ENCODE measurements around the gene KCNQ4. TPM values are rescaled to one million over a fixed set of nuclear protein-coding genes. Genes with fewer than 3 reads are reported as not detected.

The KCNQ4 gene
- total and polyA plus RNA-seq, 2 of the 13 experiments (the other 11 are each of a cell fraction or from before 2014, with no cell fraction given) = 0.02 to 0.09 TPM

GRCh38 chr1:40820911-40821693 lies 37.5 kb downstream of the KCNQ4 start:
- H4K20me1 ChIP-seq (ENCODE audit: insufficient read depth, low read length) = no peaks in the 10 kb centered on the region
- ATAC-seq (no peak), FAIRE-seq (no peak), DNase-seq (ENCODE audit: low spot score) (no peak)
- WGBS (ENCODE audit: low lambda C conversion rate) = 7% methylated on average over 6 of the region's 6 CpGs
- intact Hi-C loops (cut with micrococcal nuclease; ENCODE audit: unreplicated experiment) (no loop called here), in situ Hi-C loops (cut with HindIII; ENCODE audit: extremely low pct_ligation_motif_present, low pct_unique_long_range_greater_than_20kb) (no loop called here)
- H2AFZ ChIP-seq (ENCODE audit: low read length) = no peak overlapping the region
- no peak for TF ChIP-seq ZNF619 (CRISPR knock-in tag; IDR thresholded peaks at IDR 0.05)
- TF ChIP-seq ZSCAN12 (CRISPR knock-in tag; IDR thresholded peaks at IDR 0.05) = no peak
- TF ChIP-seq E2F1 (CRISPR knock-in tag; IDR thresholded peaks at IDR 0.05) = no peak
- no peak for TF ChIP-seq NONO (IDR thresholded peaks at IDR 0.05)
- no peak for TF ChIP-seq NONO (CRISPR knock-in tag; conservative IDR thresholded peaks at IDR 0.05)
- no peak for TF ChIP-seq CHD4 (IDR thresholded peaks at IDR 0.05; ENCODE audit: borderline replicate concordance, low read length)
- TF ChIP-seq ZNF672 (CRISPR knock-in tag; IDR thresholded peaks at IDR 0.05) = no peak
- no peak for TF ChIP-seq ZNF704 (CRISPR knock-in tag; IDR thresholded peaks at IDR 0.05; ENCODE audit: borderline replicate concordance)
- TF ChIP-seq MTA3 (CRISPR knock-in tag; IDR thresholded peaks at IDR 0.05) = no peak
- TF ChIP-seq ZNF224 (CRISPR knock-in tag; IDR thresholded peaks at IDR 0.05) = no peak
- TF ChIP-seq CEBPB (IDR thresholded peaks at IDR 0.05; ENCODE audit: borderline replicate concordance, low read depth, low read length) = no peak
- no peak for TF ChIP-seq TARDBP (CRISPR knock-in tag; IDR thresholded peaks at IDR 0.05)
- TF ChIP-seq SMAD9 (CRISPR knock-in tag; IDR thresholded peaks at IDR 0.05) = no peak
- TF ChIP-seq ZBTB21 (CRISPR knock-in tag; IDR thresholded peaks at IDR 0.05) = no peak
- TF ChIP-seq TBX3 (IDR thresholded peaks at IDR 0.05; ENCODE audit: borderline replicate concordance) = no peak
- no peak for TF ChIP-seq ZNF282 (IDR thresholded peaks at IDR 0.05; ENCODE audit: partially characterized antibody)
- no peak for TF ChIP-seq HMG20A (CRISPR knock-in tag; IDR thresholded peaks at IDR 0.05; ENCODE audit: borderline replicate concordance)
- no peak for TF ChIP-seq PLRG1 (conservative IDR thresholded peaks at IDR 0.05)
- TF ChIP-seq CC2D1A (CRISPR knock-in tag; IDR thresholded peaks at IDR 0.05) = no peak
- TF ChIP-seq STAT6 (CRISPR knock-in tag; IDR thresholded peaks at IDR 0.05; ENCODE audit: borderline replicate concordance) = no peak
- TF ChIP-seq RFX1 (IDR thresholded peaks at IDR 0.05) = no peak
- BruUV-seq (replicated peaks) = no TSS peak
- no peak overlapping the region for H3K9ac ChIP-seq (ENCODE audit: insufficient read depth, low read depth, low read length)
- no peaks in the 10 kb centered on the region for H3K79me2 ChIP-seq (ENCODE audit: insufficient read depth, low read length)
- ChIA-PET POLR2A (interaction anchor here (0.8 to 1.3 kb wide), 2 partner anchors 111 to 130 kb away, joined by 3 read pairs; partner anchors contain the start of gene NFYC), CTCF (ENCODE audit: low intra/inter-chr PET ratio, low total read pairs) (no interaction called here)
- H3K27me3 ChIP-seq (ENCODE audit: control insufficient read depth in 1 of 2, insufficient read depth in 2 of 2, low read length in 2 of 2) = peaks cover 0 to 4% of the 10 kb centered on the region in 2 experiments; a peak in 3 of 5 replicates
- H3K9me3 ChIP-seq (ENCODE audit: low read length) = no peaks in the 10 kb centered on the region
- H3K4me3 ChIP-seq (replicated peaks in 1 of 3; ENCODE audit: insufficient read depth in 1 of 3, low read depth in 2 of 3, low read length in 3 of 3) = no peak overlapping the region
- H3K36me3 ChIP-seq (replicated peaks in 1 of 2; ENCODE audit: control insufficient read depth in 1 of 2, insufficient read depth in 2 of 2, low read length in 2 of 2) = no peaks in the 10 kb centered on the region
- no peak overlapping the region for H3K27ac ChIP-seq (ENCODE audit: extremely low read length, insufficient read depth, low read length)
- peaks cover 28% of the 10 kb centered on the region for H3K4me1 ChIP-seq (ENCODE audit: insufficient read depth, low read length)
- no peak overlapping the region for H3K4me2 ChIP-seq (ENCODE audit: low read depth, low read length)

All from HepG2 (cell line).